ENCODE results near the gene HMX1.

Gene HMX1

DNA sequence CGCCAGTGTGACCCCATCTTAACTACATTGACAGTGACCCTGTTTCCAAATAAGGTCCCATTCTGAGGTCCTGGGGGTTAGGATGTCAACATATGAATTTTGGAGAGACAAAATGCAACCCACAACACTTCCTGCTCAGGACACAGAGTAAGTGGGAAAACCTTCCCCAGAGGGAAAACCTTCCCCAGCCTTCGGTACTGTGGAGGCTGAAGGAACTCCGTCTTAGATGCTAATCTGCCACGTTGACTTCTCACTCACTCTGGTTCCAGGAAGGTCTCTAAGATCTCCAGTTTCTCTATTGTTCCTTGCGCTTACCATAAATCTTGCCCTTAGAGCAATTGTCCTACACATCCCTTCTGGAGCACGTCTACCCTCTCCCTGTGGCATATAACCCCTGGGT is 29.7 kb upstream of the HMX1 start:
- no peak for DNase-seq (ENCODE audit: low spot score)
- TF ChIP-seq CTCF (IDR thresholded peaks at IDR 0.05; ENCODE audit: extremely low read depth, missing control alignments): no peak

GRCh38 chr4:8900588-8900987 is 28.9 kb upstream of the HMX1 start:
- DNase-seq (ENCODE audit: low spot score): no peak
- no peak for TF ChIP-seq CTCF (IDR thresholded peaks at IDR 0.05; ENCODE audit: extremely low read depth, missing control alignments)

DNA sequence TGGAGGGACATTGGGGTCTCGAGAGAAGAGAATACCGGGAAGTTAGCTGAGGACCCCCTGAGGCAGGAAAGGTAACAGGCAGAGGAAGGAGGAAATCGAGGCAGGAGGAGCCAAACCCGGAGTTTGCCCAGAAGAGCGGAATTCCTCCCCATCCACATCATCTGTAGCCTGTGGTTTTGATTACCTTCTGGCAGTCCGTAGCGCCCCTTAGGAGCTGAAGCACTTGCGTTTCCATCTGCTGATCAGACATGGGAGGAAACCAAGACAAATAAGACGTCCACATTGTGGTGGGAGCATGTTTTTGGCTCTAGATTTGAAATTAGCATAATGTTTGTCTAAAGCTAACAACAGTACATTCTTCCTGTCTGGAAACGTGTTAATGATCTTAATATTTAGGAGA is 26.8 kb upstream of the HMX1 start:
- no peak for TF ChIP-seq CTCF (IDR thresholded peaks at IDR 0.05; ENCODE audit: extremely low read depth, missing control alignments)
- DNase-seq (ENCODE audit: low spot score): no peak

- TF ChIP-seq CTCF (IDR thresholded peaks at IDR 0.05; ENCODE audit: extremely low read depth, missing control alignments): no peak
- no peak for DNase-seq (ENCODE audit: low spot score)
Observed at GRCh38 chr4:8897251-8898167, 25.9 kb upstream of the HMX1 start.

DNA sequence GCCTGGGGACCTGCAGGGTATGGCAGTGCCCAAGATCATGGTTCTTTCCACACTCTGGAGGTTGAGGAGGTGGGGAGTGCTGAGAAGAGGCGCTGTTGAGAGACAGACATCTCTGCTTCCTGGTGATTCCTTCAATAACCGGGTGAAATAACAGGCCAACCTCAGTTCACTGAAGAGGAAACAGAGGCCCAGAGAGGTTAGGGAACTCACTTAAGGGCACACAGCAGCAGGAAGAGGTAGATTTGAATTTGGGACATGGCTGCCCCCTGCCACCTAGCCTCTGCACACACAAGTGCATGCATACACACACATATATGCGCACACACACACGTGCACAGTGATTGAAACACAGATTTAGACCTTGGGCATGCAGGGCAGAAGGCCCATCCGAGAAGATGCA is 24.9 kb upstream of the HMX1 start:
- no peak for DNase-seq (ENCODE audit: low spot score)
- no peak for TF ChIP-seq CTCF (IDR thresholded peaks at IDR 0.05; ENCODE audit: extremely low read depth, missing control alignments)

GRCh38 chr4:8896071-8896470 is 24.4 kb upstream of the HMX1 start:
- no peak for DNase-seq (ENCODE audit: low spot score)
- no peak for TF ChIP-seq CTCF (IDR thresholded peaks at IDR 0.05; ENCODE audit: extremely low read depth, missing control alignments)

DNA sequence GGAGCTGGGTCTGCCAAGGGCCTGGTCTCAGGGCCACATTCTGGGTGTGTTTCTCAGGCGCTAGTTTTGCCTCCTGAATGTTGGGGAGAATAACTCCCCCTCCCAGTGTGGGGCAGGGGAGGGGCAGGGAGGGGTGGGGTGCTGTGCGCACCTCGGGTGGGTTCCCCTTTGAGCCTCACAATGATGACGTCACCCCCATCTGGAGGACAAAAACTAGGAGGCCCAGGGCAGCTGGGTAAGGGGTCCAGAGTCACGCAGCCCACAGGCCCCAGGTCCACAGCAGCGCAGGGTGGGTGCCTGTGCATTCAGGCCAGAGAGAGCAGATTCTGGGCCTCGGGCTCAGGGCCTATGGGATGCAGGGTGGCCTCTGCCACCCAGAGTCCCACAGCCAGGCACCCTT is 23.7 kb upstream of the HMX1 start:
- TF ChIP-seq CTCF (IDR thresholded peaks at IDR 0.05; ENCODE audit: extremely low read depth, missing control alignments): no peak
- no peak for DNase-seq (ENCODE audit: low spot score)
